Measurements from ENCODE around the gene ALPL. TPM values are rescaled to one million over a fixed set of nuclear protein-coding genes. Genes with fewer than 3 reads are reported as not detected.

ALPL gene
- total RNA-seq, 1 donor from 2014 or later = 11.7 TPM

DNA sequence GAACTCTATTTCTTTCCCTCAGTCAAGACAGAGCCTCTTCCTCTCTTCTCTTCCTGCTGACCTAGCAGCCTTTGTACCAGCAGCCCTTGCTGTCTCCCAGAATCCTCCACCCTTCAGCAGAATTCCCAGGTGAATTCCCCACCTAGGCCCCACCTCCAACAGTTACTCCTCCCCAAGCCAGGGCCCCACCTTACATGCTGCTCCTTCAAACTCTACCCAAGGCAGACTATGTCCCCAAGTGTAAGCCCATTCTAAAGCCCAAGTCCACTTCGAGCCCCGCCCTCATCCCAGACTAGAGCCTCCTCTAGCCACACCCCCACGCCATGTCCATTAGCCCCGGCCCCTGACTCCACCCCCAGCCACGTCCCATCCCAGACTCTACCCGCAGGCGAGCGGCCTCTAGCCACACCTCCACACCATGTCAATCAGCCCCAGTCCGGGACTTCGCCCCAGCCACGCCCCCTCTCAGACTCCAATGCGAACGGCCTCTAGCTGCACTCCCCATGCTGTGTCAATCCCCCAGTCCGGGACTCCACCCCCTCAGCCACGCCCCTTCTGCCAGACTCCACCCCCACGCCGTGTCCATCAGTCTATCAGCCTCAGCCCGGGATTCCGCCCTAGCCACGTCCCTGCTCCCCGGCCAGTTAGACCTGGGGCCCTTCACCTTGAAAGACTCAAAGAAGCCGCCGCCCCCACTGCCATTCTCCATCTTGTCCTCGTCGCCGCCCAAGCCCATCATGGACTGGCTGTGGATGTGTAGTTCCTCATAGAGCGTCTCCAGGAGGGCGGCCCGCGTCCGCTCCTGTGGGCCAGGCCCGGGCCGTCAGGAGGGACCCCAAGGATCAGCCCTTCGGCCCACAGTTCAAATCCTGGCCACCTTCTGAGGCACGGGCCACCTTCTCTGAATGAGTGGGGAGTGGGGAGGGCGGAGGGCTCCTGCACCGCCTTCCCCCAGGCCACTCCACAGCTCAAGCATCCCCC lies 98.6 kb downstream of the ALPL start:
- H3K9me3 Mint-ChIP-seq (ENCODE audit: unreplicated experiment) = no peaks in the 10 kb centered on the region
- TF ChIP-seq, protein P1, sequence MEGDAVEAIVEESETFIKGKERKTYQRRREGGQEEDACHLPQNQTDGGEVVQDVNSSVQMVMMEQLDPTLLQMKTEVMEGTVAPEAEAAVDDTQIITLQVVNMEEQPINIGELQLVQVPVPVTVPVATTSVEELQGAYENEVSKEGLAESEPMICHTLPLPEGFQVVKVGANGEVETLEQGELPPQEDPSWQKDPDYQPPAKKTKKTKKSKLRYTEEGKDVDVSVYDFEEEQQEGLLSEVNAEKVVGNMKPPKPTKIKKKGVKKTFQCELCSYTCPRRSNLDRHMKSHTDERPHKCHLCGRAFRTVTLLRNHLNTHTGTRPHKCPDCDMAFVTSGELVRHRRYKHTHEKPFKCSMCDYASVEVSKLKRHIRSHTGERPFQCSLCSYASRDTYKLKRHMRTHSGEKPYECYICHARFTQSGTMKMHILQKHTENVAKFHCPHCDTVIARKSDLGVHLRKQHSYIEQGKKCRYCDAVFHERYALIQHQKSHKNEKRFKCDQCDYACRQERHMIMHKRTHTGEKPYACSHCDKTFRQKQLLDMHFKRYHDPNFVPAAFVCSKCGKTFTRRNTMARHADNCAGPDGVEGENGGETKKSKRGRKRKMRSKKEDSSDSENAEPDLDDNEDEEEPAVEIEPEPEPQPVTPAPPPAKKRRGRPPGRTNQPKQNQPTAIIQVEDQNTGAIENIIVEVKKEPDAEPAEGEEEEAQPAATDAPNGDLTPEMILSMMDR (IDR thresholded peaks at IDR 0.05; ENCODE audit: unreplicated experiment) = no peak
- H3K27me3 Mint-ChIP-seq (ENCODE audit: unreplicated experiment) = peaks cover 13% of the 10 kb centered on the region
- DNase-seq (ENCODE audit: low spot score) = peak; percentile 87
- no peaks in the 10 kb centered on the region for H3K36me3 Mint-ChIP-seq (ENCODE audit: low read depth, unreplicated experiment)
- peak overlapping the region; percentile 7 for H3K4me3 Mint-ChIP-seq (ENCODE audit: unreplicated experiment)
- peak overlapping the region; percentile 25 for H3K27ac Mint-ChIP-seq (ENCODE audit: unreplicated experiment)
- peaks cover 15% of the 10 kb centered on the region for H3K4me1 Mint-ChIP-seq (ENCODE audit: unreplicated experiment)

DNA sequence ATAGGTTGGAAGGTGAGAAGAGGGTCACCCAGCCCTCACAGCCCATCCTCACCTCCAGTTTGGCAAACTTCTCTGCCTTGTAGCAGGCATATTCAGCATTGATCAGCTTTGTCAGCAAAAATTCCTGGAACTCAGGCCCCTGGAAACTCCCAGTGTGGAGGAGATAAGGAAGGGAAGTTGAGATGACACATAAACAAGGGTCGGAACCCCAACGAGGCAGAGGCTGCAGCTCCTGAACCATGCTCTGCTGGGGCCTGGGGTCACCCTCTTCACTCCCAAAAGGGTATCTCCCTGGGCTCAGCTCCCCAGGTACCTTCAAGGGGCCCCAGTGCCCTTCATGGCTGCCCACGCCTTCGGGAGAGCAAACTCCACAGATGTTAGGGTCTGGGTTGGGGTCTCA lies 99.6 kb downstream of the ALPL start:
- Mint-ChIP-seq H3K36me3 (ENCODE audit: low read depth, unreplicated experiment) (no peaks in the 10 kb centered on the region), H3K27ac (ENCODE audit: unreplicated experiment) (no peak overlapping the region), H3K4me1 (ENCODE audit: unreplicated experiment) (peaks cover 15% of the 10 kb centered on the region), H3K9me3 (ENCODE audit: unreplicated experiment) (no peaks in the 10 kb centered on the region), H3K4me3 (ENCODE audit: unreplicated experiment) (no peak overlapping the region), H3K27me3 (ENCODE audit: unreplicated experiment) (peaks cover 14% of the 10 kb centered on the region)
- TF ChIP-seq, protein P1 (IDR thresholded peaks at IDR 0.05; ENCODE audit: unreplicated experiment) = no peak
- DNase-seq (ENCODE audit: low spot score) = no peak

DNA sequence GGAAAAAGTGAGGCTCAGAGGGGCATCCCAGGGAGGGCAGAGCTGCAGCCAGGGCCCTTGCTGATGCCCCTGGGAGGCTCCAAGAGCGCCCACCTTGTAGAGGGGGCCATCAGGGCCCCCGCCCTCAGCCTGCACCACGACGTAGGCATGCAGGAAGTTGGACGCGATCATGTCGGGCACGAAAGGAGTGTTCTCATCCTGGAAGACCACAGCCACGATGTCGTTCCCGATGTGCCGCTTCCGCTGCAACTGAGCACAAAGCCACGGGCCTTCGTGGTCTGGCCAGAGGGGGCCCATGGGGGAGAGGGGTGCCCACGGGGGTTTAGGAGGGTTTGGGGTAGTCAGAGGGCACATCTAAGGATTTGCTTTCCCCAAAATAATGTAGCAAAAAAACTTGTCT lies 100.8 kb downstream of the ALPL start:
- no peak overlapping the region for H3K27ac Mint-ChIP-seq (ENCODE audit: unreplicated experiment)
- TF ChIP-seq, protein P1 (IDR thresholded peaks at IDR 0.05; ENCODE audit: unreplicated experiment) = no peak
- no peak for DNase-seq (ENCODE audit: low spot score)
- no peaks in the 10 kb centered on the region for H3K9me3 Mint-ChIP-seq (ENCODE audit: unreplicated experiment)
- peaks cover 12% of the 10 kb centered on the region for H3K4me1 Mint-ChIP-seq (ENCODE audit: unreplicated experiment)
- H3K27me3 Mint-ChIP-seq (ENCODE audit: unreplicated experiment) = peaks cover 8% of the 10 kb centered on the region
- H3K36me3 Mint-ChIP-seq (ENCODE audit: low read depth, unreplicated experiment) = no peaks in the 10 kb centered on the region
- H3K4me3 Mint-ChIP-seq (ENCODE audit: unreplicated experiment) = no peak overlapping the region

DNA sequence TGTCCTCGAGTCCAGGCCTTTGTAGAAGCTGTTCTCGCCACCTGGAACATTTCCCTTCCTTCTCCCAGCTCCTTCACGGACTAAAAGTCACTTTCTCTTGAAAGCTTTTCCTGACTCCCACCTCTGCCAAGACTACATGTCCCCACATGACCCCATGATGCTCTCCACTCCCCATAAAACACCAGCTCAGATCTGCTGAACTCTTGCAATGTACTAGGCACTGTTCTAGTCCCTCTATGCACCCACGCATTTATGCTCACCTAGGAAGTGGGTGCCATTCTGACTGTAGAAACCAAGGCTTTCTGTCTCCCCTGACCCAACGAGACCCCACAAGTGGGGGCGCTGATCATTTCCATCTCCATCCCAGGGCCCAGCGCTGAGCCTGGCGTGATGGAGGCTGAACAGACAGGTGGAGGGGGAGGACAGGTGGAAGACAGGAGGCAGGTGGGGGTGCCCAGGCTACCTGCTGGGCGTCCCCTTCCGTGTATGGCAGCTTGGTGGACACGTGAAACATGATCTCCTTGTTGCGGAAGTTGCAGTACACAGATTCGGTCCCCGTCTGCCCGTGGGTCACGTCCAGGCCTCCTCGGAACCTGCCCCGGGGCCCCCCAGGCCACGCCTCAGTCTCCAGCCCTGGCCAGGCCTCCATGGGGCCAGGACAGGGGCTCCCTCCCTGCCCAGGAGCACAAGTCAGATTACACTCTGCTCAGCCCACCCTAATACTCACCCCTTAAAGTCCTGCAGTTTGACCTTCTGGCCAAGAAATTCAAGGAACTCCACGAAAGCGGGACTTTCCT lies 102.0 kb downstream of the ALPL start:
- H3K4me3 Mint-ChIP-seq (ENCODE audit: unreplicated experiment) = no peak overlapping the region
- H3K27me3 Mint-ChIP-seq (ENCODE audit: unreplicated experiment) = peaks cover 13% of the 10 kb centered on the region
- no peak for DNase-seq (ENCODE audit: low spot score)
- TF ChIP-seq, protein P1 (IDR thresholded peaks at IDR 0.05; ENCODE audit: unreplicated experiment) = no peak
- H3K4me1 Mint-ChIP-seq (ENCODE audit: unreplicated experiment) = peaks cover 12% of the 10 kb centered on the region
- no peaks in the 10 kb centered on the region for H3K9me3 Mint-ChIP-seq (ENCODE audit: unreplicated experiment)
- no peak overlapping the region for H3K27ac Mint-ChIP-seq (ENCODE audit: unreplicated experiment)
- no peaks in the 10 kb centered on the region for H3K36me3 Mint-ChIP-seq (ENCODE audit: low read depth, unreplicated experiment)
